Stomach smooth muscle (tissue), 2 donors: ENCODE data around the gene SLC38A8.

Experiments used
- H3K27ac ChIP-seq: one replicate; pipeline ENCODE4 v1.7.0; 2013; ENCODE audit warnings: mild to moderate bottlenecking, low read length, inconsistent platforms
- H3K27me3 ChIP-seq, 2 donors: one replicate each; pipeline ENCODE4 v1.7.0; 2013; ENCODE audit warnings: low read length in 2 of 2; ENCODE audit not compliant: insufficient read depth in 2 of 2, control insufficient read depth in 1 of 2
- H3K36me3 ChIP-seq, 2 donors: one replicate each; pipeline ENCODE4 v1.7.0; 2013; ENCODE audit warnings: low read length in 2 of 2; ENCODE audit not compliant: control insufficient read depth in 2 of 2, insufficient read depth in 2 of 2
- H3K4me1 ChIP-seq: one replicate; pipeline ENCODE4 v1.7.0; 2013; ENCODE audit warnings: low read length; ENCODE audit not compliant: control insufficient read depth, insufficient read depth
- H3K4me3 ChIP-seq, 2 donors: one replicate each; pipeline ENCODE4 v1.7.0; 2013; ENCODE audit warnings: low read length in 2 of 2
- H3K9ac ChIP-seq, 2 donors: one replicate each; pipeline ENCODE4 v1.7.0; 2013; ENCODE audit warnings: low read length in 2 of 2, mild to moderate bottlenecking in 1 of 2
- H3K9me3 ChIP-seq, 2 donors: one replicate each; pipeline ENCODE4 v1.7.0; 2013; ENCODE audit warnings: low read length in 2 of 2; ENCODE audit not compliant: control insufficient read depth in 2 of 2
- donor health status: healthy.
- donor health status: Pancreatic carcinoma.

The SLC38A8 gene

GRCh38 chr16:84015399-84015798, 27.2 kb downstream of the SLC38A8 start:
- H3K36me3 ChIP-seq: no peaks in the 10 kb centered on the region
- no peak overlapping the region for H3K27ac ChIP-seq
- peaks cover 2 to 7% of the 10 kb centered on the region in 2 donors for H3K27me3 ChIP-seq
- H3K4me1 ChIP-seq: peaks cover 2% of the 10 kb centered on the region
- no peak overlapping the region for H3K4me3 ChIP-seq
- H3K9me3 ChIP-seq: peaks cover 0 to 4% of the 10 kb centered on the region in 2 donors
- H3K9ac ChIP-seq: no peak overlapping the region

GRCh38 chr16:84014570-84015327, 27.8 kb downstream of the SLC38A8 start:
- Histone ChIP-seq H3K27ac (no peak overlapping the region), H3K36me3 (no peaks in the 10 kb centered on the region), H3K27me3 (peaks cover 2 to 7% of the 10 kb centered on the region in 2 donors), H3K9me3 (no peaks in the 10 kb centered on the region), H3K9ac (no peak overlapping the region), H3K4me1 (peaks cover 2% of the 10 kb centered on the region), H3K4me3 (no peak overlapping the region)

GRCh38 chr16:84013787-84014569, 28.6 kb downstream of the SLC38A8 start:
- Histone ChIP-seq H3K27ac (no peak overlapping the region), H3K9ac (no peak overlapping the region), H3K9me3 (no peaks in the 10 kb centered on the region), H3K36me3 (no peaks in the 10 kb centered on the region), H3K27me3 (peaks cover 2 to 7% of the 10 kb centered on the region in 2 donors), H3K4me1 (peaks cover 2% of the 10 kb centered on the region), H3K4me3 (no peak overlapping the region)

- Histone ChIP-seq H3K9me3 (no peaks in the 10 kb centered on the region), H3K4me3 (no peak overlapping the region), H3K27ac (no peak overlapping the region), H3K27me3 (peaks cover 0 to 3% of the 10 kb centered on the region in 2 donors), H3K9ac (no peak overlapping the region), H3K4me1 (peaks cover 2% of the 10 kb centered on the region), H3K36me3 (no peaks in the 10 kb centered on the region)
Observed at GRCh38 chr16:84009282-84009681, 33.3 kb downstream of the SLC38A8 start.

- H3K4me1 ChIP-seq: no peaks in the 10 kb centered on the region
- no peak overlapping the region for H3K27ac ChIP-seq
- H3K4me3 ChIP-seq: no peak overlapping the region
- H3K27me3 ChIP-seq: peaks cover 0 to 2% of the 10 kb centered on the region in 2 donors
- H3K36me3 ChIP-seq: no peaks in the 10 kb centered on the region
- H3K9me3 ChIP-seq: no peaks in the 10 kb centered on the region
- H3K9ac ChIP-seq: no peak overlapping the region
Observed at GRCh38 chr16:84007965-84008364, 34.6 kb downstream of the SLC38A8 start.

GRCh38 chr16:84007520-84007919, 35.1 kb downstream of the SLC38A8 start:
- no peaks in the 10 kb centered on the region for H3K36me3 ChIP-seq
- H3K9ac ChIP-seq: no peak overlapping the region
- H3K4me1 ChIP-seq: no peaks in the 10 kb centered on the region
- no peak overlapping the region for H3K4me3 ChIP-seq
- no peak overlapping the region for H3K27ac ChIP-seq
- no peaks in the 10 kb centered on the region for H3K9me3 ChIP-seq
- peaks cover 2 to 3% of the 10 kb centered on the region in 2 donors for H3K27me3 ChIP-seq

- no peaks in the 10 kb centered on the region for H3K36me3 ChIP-seq
- peaks cover 2 to 10% of the 10 kb centered on the region in 2 donors for H3K27me3 ChIP-seq
- no peak overlapping the region for H3K4me3 ChIP-seq
- no peak overlapping the region for H3K9ac ChIP-seq
- no peak overlapping the region for H3K27ac ChIP-seq
- H3K4me1 ChIP-seq: no peaks in the 10 kb centered on the region
- no peaks in the 10 kb centered on the region for H3K9me3 ChIP-seq
Observed at GRCh38 chr16:84005391-84005790, 37.2 kb downstream of the SLC38A8 start.

- Histone ChIP-seq H3K9ac (no peak overlapping the region), H3K27me3 (peaks cover 2 to 10% of the 10 kb centered on the region in 2 donors), H3K36me3 (no peaks in the 10 kb centered on the region), H3K27ac (no peak overlapping the region), H3K9me3 (no peaks in the 10 kb centered on the region), H3K4me1 (no peaks in the 10 kb centered on the region), H3K4me3 (no peak overlapping the region)
Observed at GRCh38 chr16:84004442-84004841, 38.2 kb downstream of the SLC38A8 start.

GRCh38 chr16:84003038-84003437, 39.6 kb downstream of the SLC38A8 start:
- no peaks in the 10 kb centered on the region for H3K4me1 ChIP-seq
- H3K4me3 ChIP-seq: no peak overlapping the region
- no peaks in the 10 kb centered on the region for H3K36me3 ChIP-seq
- H3K9me3 ChIP-seq: no peaks in the 10 kb centered on the region
- H3K27me3 ChIP-seq: peaks cover 9 to 20% of the 10 kb centered on the region in 2 donors
- no peak overlapping the region for H3K9ac ChIP-seq
- no peak overlapping the region for H3K27ac ChIP-seq

GRCh38 chr16:84001726-84002125, 40.9 kb downstream of the SLC38A8 start:
- no peak overlapping the region for H3K9ac ChIP-seq
- peaks cover 10 to 24% of the 10 kb centered on the region in 2 donors for H3K27me3 ChIP-seq
- no peak overlapping the region for H3K27ac ChIP-seq
- no peaks in the 10 kb centered on the region for H3K4me1 ChIP-seq
- H3K4me3 ChIP-seq: no peak overlapping the region
- no peaks in the 10 kb centered on the region for H3K36me3 ChIP-seq
- no peaks in the 10 kb centered on the region for H3K9me3 ChIP-seq
